ENCODE results near the gene ADAMTS7. TPM values are rescaled to one million over a fixed set of nuclear protein-coding genes. Genes with fewer than 3 reads are reported as not detected.
"Not testable (repeated sequence)": the region's sequence is repeated elsewhere in the genome, so short reads cannot be mapped to it uniquely, and the experiment has no call there.

Gene ADAMTS7
- total and polyA plus RNA-seq, 2 donors (not counting 3 experiments of a cell fraction or from before 2014, with no cell fraction given): 49.6 to 64.7 TPM

DNA sequence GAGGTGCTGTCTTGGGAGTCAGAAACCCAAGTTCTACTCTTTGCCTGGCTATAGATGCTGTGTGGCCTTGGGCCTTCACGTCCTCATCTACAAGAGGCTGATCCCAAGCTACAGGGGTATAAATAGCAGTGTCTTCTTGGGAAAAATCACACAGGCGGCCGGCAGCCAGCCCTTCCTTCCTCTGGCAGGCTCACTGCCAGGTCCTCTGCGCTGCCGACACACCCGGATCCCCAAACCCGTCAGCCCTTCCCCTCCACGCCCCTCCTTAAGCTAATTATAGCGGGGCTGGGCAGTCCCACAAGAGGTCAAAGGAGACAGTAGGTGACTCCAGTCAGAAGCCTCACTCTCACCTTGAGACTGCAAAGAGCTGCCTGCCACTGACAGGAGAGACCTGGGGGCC is 31.3 kb downstream of the ADAMTS7 start:
- DNase-seq (ENCODE audit: low read depth, low spot score); H3K4me3 ChIP-seq (replicated peaks in 1 of 3; ENCODE audit: insufficient read depth in 1 of 3, low read depth in 1 of 3, low read length in 3 of 3); H3K27ac ChIP-seq (ENCODE audit: insufficient read depth, low read depth, low read length); H2AFZ ChIP-seq (ENCODE audit: low read depth, low read length); H3K9me3 ChIP-seq (replicated peaks; ENCODE audit: control insufficient read depth, insufficient read depth, low read length); H3K4me2 ChIP-seq (ENCODE audit: insufficient read depth, low read length); CTCF ChIA-PET; H3K4me1 ChIP-seq (ENCODE audit: control insufficient read depth, extremely low read depth, insufficient read depth, low read length); BruUV-seq (replicated peaks); H3K27me3 ChIP-seq (ENCODE audit: control insufficient read depth in 2 of 2, insufficient read depth in 2 of 2, low read length in 2 of 2); H3K9me1 ChIP-seq (replicated peaks; ENCODE audit: control insufficient read depth, extremely low read depth, insufficient read depth, low read length); H3K9ac ChIP-seq (replicated peaks; ENCODE audit: extremely low read depth, insufficient read depth, low read length); H4K20me1 ChIP-seq (replicated peaks; ENCODE audit: control insufficient read depth, extremely low read depth, insufficient read depth, low read length); dilution Hi-C loops (cut with MboI; ENCODE audit: extremely low pct_ligation_motif_present, low sequenced_read_pairs); POLR2A ChIA-PET; H3K79me2 ChIP-seq (ENCODE audit: control insufficient read depth, insufficient read depth, low read length); intact Hi-C loops (cut with micrococcal nuclease); H3K36me3 ChIP-seq (ENCODE audit: control insufficient read depth in 2 of 2, extremely low read depth in 1 of 2, insufficient read depth in 2 of 2, low read length in 2 of 2): not testable (repeated sequence)
- FAIRE-seq: peak; percentile 90

DNA sequence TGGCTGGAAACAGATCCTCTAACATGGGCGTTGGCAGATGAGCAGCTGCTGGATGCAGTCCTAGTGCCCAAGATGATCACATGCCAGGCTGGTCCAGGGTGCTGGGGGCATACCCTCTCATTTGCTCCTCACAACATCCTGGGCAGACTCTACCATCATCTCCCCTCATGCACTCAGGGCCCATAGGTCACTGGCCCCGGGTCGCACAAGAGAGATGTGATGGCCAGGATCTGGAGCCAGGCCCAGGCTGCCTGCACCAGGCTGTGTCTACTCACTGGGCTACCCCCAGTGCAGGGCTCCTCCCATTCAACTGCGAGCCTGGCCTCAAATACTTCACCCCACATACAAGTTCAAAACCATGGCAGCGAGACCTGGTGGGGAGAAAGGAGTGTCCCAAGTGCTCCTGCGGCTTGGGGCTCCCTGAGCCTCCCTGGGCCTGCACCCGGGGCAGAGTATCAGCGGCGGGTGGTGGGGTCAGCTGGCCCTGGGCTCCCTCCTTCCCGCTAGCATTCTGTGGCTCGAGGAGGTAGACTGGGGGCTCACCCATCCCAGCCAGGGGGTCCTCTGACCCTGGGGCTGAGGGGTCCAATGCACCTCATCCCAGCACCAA is 32.0 kb downstream of the ADAMTS7 start:
- H3K9me3 ChIP-seq (replicated peaks; ENCODE audit: control insufficient read depth, insufficient read depth, low read length); H3K9ac ChIP-seq (replicated peaks; ENCODE audit: extremely low read depth, insufficient read depth, low read length); H3K27ac ChIP-seq (ENCODE audit: insufficient read depth, low read depth, low read length); H3K4me3 ChIP-seq (replicated peaks in 1 of 3; ENCODE audit: insufficient read depth in 1 of 3, low read depth in 1 of 3, low read length in 3 of 3); CTCF ChIA-PET; H3K4me2 ChIP-seq (ENCODE audit: insufficient read depth, low read length); dilution Hi-C loops (cut with MboI; ENCODE audit: extremely low pct_ligation_motif_present, low sequenced_read_pairs); H3K27me3 ChIP-seq (ENCODE audit: control insufficient read depth in 2 of 2, insufficient read depth in 2 of 2, low read length in 2 of 2); BruUV-seq (replicated peaks); DNase-seq (ENCODE audit: low read depth, low spot score); H4K20me1 ChIP-seq (replicated peaks; ENCODE audit: control insufficient read depth, extremely low read depth, insufficient read depth, low read length); H3K9me1 ChIP-seq (replicated peaks; ENCODE audit: control insufficient read depth, extremely low read depth, insufficient read depth, low read length); POLR2A ChIA-PET; intact Hi-C loops (cut with micrococcal nuclease); H3K4me1 ChIP-seq (ENCODE audit: control insufficient read depth, extremely low read depth, insufficient read depth, low read length); H2AFZ ChIP-seq (ENCODE audit: low read depth, low read length); H3K79me2 ChIP-seq (ENCODE audit: control insufficient read depth, insufficient read depth, low read length); H3K36me3 ChIP-seq (ENCODE audit: control insufficient read depth in 2 of 2, extremely low read depth in 1 of 2, insufficient read depth in 2 of 2, low read length in 2 of 2); FAIRE-seq: not testable (repeated sequence)

DNA sequence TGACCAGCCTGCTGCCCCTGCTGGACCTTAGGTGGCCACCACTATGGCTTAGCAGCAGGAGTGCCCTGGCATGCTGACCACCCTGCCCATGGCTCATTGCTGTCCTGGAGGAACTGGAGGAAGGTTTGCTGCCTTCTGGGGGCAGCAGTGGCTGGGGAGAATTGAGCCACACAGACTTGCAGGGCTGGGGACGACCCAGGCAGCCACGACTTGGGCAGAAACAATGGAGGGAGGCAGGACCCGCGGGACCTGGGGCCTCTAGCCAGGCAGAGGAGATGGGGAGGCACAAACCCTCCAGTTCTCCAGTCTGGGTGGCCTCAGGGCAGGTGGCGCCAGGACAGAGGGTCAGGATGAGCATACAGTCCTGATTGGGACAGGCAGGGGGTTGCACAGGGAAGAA is 32.8 kb downstream of the ADAMTS7 start:
- FAIRE-seq (no peak), DNase-seq (ENCODE audit: low read depth, low spot score) (no peak)
- Histone ChIP-seq H3K27ac (ENCODE audit: insufficient read depth, low read depth, low read length) (no peak overlapping the region), H2AFZ (ENCODE audit: low read depth, low read length) (no peak overlapping the region), H3K4me1 (ENCODE audit: control insufficient read depth, extremely low read depth, insufficient read depth, low read length) (no peaks in the 10 kb centered on the region), H3K4me2 (ENCODE audit: insufficient read depth, low read length) (no peak overlapping the region), H3K36me3 (ENCODE audit: control insufficient read depth in 2 of 2, extremely low read depth in 1 of 2, insufficient read depth in 2 of 2, low read length in 2 of 2) (no peaks in the 10 kb centered on the region), H3K9ac (replicated peaks; ENCODE audit: extremely low read depth, insufficient read depth, low read length) (no peak overlapping the region), H3K4me3 (replicated peaks in 1 of 3; ENCODE audit: insufficient read depth in 1 of 3, low read depth in 1 of 3, low read length in 3 of 3) (no peak overlapping the region), H3K9me3 (replicated peaks; ENCODE audit: control insufficient read depth, insufficient read depth, low read length) (no peaks in the 10 kb centered on the region), H4K20me1 (replicated peaks; ENCODE audit: control insufficient read depth, extremely low read depth, insufficient read depth, low read length) (no peaks in the 10 kb centered on the region), H3K9me1 (replicated peaks; ENCODE audit: control insufficient read depth, extremely low read depth, insufficient read depth, low read length) (no peaks in the 10 kb centered on the region), H3K79me2 (ENCODE audit: control insufficient read depth, insufficient read depth, low read length) (no peaks in the 10 kb centered on the region), H3K27me3 (ENCODE audit: control insufficient read depth in 2 of 2, insufficient read depth in 2 of 2, low read length in 2 of 2) (no peaks in the 10 kb centered on the region)
- ChIA-PET CTCF (no interaction called here), POLR2A (no interaction called here)
- dilution Hi-C loops (cut with MboI; ENCODE audit: extremely low pct_ligation_motif_present, low sequenced_read_pairs) (no loop called here), intact Hi-C loops (cut with micrococcal nuclease) (no loop called here)
- TF ChIP-seq POLR2AphosphoS5 (IDR thresholded peaks at IDR 0.05; ENCODE audit: insufficient read depth, low read depth, low read length) (no peak), POLR2A (IDR thresholded peaks at IDR 0.05; ENCODE audit: low read depth, low read length) (no peak), EZH2 (IDR thresholded peaks at IDR 0.05; ENCODE audit: borderline replicate concordance, low read depth, low read length, severe bottlenecking) (no peak), MYC (IDR thresholded peaks at IDR 0.05; ENCODE audit: low read depth, low read length) (no peak)
- TF ChIP-seq, protein P1, sequence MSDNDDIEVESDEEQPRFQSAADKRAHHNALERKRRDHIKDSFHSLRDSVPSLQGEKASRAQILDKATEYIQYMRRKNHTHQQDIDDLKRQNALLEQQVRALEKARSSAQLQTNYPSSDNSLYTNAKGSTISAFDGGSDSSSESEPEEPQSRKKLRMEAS (IDR thresholded peaks at IDR 0.05; ENCODE audit: insufficient read depth, insufficient read length): no peak
- TF ChIP-seq, protein P2, sequence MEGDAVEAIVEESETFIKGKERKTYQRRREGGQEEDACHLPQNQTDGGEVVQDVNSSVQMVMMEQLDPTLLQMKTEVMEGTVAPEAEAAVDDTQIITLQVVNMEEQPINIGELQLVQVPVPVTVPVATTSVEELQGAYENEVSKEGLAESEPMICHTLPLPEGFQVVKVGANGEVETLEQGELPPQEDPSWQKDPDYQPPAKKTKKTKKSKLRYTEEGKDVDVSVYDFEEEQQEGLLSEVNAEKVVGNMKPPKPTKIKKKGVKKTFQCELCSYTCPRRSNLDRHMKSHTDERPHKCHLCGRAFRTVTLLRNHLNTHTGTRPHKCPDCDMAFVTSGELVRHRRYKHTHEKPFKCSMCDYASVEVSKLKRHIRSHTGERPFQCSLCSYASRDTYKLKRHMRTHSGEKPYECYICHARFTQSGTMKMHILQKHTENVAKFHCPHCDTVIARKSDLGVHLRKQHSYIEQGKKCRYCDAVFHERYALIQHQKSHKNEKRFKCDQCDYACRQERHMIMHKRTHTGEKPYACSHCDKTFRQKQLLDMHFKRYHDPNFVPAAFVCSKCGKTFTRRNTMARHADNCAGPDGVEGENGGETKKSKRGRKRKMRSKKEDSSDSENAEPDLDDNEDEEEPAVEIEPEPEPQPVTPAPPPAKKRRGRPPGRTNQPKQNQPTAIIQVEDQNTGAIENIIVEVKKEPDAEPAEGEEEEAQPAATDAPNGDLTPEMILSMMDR (IDR thresholded peaks at IDR 0.05; ENCODE audit: extremely low read depth in 1 of 2, insufficient read depth in 1 of 2, low read depth in 1 of 2, low read length in 2 of 2): no peak
- BruUV-seq (replicated peaks): no TSS peak

Data from endothelial cell of umbilical vein (primary cell).